Stimulated activated CD8-positive, alpha-beta memory T cell treated with anti-CD3 and anti-CD28 coated beads, Interleukin-7, amount 100 ng/mL, for 24 hours (primary cell): ENCODE results near the gene APBA2.

Experiments used
- DNase-seq: peaks from one replicate; pipeline ENCODE4 v3.0.0-alpha.2; 2020; ENCODE audit warnings: low read depth

APBA2 gene

GRCh38 chr15:28896951-28897350 lies 11.2 kb downstream of the APBA2 start:
- DNase-seq: no peak

DNA sequence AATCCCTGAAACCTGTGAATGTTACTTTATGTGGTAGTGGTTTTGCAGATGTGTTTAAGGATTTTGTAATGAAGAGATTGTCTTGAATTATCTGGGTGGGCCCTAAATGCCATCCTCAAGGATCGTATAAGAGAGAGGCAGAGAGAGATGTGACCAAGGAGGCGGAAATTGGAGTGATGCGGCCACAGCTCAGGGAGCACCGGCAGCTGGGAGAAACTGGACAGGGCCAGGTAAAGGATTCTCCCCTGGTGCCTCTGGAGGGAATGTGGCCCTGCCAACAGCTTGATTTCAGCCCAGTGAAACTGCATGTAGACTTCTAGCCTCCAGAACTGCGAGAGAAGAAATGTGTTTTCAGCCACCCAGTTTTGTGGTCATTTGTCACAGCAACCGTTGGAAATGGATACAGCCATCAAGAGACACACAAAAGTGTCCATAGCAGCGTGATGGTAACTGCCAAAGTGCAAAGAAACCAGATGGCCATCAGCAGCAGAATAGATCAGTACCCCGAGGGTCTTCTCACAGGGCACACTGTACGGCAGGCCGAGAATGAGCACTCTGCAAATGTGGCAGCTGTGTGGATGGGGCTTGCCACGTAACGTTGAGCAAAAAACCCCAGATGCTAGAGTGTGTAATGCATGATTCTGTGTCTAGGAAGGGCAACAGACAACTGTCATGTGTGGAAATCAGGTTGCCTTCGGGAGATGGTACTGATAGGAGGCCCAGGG lies 12.2 kb downstream of the APBA2 start:
- DNase-seq: no peak

GRCh38 chr15:28899061-28899738 lies 13.4 kb downstream of the APBA2 start:
- no peak for DNase-seq

- DNase-seq: no peak
Measured at GRCh38 chr15:28900041-28900891, 14.5 kb downstream of the APBA2 start.

GRCh38 chr15:28900892-28901586 lies 15.3 kb downstream of the APBA2 start:
- DNase-seq: no peak

DNA sequence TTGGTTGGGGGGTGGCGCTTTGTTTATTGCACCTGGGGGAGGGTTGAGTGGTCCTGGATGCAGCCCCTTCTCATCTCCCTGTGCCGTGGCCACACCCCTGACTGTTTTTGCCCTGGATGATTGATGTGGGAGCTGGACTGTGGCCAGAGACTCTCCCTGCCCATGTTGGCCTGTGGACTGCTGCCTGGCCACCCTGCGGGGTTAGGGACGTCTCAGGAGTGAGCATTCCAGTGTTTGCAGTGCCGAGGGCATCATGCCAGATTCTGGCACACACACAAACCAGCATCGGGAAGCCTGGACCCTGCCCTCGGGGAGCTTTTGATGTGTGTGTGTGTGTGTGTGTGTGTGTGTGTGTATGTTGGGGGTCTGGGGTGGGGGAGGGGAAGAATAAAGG lies 15.8 kb downstream of the APBA2 start:
- DNase-seq: no peak

GRCh38 chr15:28901987-28902745 lies 16.4 kb downstream of the APBA2 start:
- DNase-seq: no peak

DNA sequence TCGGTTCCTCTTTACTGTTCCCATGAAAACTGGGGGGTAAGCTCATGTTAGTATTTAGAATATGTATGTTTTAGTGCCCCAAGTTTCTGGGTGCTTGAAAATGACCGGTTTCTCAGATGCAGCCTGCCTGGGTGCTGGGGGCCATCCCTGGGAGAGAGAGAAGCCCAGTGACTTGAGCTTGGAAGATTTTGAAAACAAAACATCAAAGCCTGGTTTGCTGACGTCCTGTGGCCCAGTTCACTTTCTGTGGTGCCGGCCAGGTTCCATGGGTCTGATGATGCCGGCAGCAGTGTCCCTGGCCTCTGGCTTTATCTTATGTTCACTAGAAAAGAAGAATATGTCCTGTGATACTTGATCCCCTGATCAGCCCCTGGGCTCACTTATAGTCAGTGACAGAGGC lies 17.1 kb downstream of the APBA2 start:
- no peak for DNase-seq

DNA sequence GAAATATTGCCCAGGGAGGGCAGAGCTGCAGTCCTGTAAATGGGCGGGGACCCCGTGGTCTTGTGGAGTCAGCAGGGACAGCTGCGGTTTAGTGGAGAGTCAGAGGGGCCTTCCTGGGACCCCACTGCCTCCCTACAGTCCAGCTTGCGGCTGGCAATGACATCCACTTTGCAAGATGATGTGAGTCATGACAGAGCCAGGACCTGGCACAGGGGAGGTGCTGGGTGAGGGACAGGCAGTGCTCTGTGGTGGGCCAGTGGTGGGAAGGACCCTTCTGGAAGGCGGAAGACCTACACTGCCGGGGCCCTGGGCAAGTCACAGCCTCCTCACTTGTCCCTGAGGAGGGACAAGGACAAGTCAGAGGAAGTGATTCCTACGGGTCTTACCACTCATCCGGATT lies 17.8 kb downstream of the APBA2 start:
- DNase-seq: no peak

DNA sequence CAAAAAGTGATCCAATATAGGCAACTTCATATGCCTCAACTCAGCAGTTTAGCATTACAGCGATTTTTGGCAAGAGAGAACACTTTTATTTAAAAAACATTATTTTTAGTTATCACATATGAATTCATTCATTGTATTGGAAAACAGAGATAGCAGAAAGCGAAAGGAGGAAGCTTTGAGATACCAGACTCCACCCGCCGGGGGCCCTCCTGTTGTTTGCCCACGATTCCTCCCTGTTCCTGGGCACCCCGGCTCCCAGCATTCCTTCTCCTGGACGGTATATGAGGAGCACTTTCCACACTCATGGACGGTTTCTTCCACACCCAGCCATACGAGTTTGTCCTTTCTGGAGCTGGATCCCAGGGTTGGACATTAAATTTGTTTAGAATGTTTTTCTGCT lies 18.2 kb downstream of the APBA2 start:
- no peak for DNase-seq

DNA sequence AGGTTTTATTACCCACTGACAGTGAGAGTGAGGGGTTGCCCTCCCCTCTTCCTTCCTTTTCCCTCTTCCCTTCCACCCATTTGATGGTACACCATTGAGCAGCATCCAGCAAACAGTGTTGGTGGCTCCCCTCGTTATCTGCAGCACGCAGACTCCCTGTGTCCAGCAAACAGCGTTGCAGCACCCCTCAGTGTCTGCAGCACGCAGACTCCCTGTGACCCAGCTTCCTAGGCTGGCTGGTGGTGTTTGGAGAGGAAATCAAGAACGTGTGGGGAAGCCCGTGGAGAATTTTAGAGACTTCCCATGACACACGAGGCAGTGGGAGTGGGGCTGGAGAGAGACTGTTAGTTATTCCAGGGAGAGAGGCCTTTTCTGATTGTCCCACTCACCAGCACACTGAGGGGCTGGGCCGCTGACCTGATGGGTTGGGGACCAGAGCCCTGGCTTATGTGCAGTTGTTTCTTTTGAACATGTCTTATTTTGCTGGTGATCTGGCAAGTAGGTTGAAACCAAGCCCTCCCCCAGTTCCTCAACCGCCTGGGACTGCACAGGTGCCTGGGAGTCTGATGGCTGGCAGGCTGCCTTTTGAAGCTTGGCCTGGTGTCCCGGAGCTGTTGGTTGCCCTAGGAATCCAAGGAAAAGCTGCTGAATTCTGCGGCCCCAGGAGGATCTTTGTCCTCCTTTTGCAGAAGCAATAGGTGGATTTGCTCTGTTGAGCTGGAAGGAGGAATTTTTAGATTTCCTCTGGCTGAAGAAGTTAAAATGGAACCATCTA lies 19.0 kb downstream of the APBA2 start:
- no peak for DNase-seq

DNA sequence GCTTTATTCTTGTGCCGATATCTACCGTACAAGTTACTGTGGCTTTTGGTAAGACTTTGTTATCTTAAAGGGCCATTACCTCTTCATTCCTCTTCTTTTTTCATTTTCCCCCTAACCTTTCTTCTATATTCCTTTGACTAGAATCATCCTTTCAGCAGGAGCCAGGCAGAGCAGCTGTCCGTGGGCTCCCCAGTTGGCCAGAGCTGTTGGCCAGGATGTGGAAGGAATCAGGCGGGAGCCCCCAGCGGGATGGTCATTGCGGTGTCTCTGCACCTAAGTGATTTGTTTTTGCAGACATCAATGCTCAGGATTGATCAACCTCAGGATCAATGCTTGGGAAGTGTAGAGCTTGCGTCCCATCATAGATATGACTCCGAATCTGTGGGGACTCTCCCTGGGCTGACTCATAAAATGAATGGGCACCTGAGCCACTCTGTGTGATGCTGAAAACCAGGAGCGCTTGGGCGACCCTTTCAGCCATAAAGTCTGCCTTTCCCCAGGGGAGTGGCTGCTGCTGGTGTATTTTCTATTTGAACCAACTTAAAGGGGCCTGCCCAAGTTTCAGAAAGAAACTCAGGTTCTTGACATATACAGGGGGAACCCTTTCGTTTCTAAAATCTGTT lies 21.7 kb downstream of the APBA2 start:
- DNase-seq: no peak

DNA sequence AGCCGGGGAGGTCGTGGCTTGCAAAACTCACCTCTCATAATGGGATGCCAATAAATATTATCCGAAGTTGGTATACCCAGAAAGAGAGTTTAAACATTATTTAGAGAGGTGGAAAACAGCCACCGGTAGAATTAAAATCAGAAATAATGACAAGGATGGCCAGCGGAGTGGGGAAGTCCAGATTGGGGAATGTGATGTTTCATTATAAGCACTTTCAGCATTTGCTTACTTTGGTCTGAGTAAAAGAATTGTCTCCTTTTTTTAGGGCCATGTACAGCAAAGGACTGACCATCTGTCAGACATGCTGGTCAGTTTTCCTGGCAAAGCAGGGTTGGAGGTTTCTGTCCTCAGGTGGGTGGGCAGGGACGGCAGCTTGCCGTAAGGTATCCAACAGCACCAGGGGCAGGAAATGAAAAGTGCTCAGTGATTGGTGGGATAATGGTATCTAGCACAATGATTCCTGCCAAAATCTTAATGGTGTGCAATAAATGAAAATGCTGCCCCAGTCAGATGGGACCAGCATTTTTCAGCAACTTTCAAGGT lies 24.3 kb downstream of the APBA2 start:
- no peak for DNase-seq

DNA sequence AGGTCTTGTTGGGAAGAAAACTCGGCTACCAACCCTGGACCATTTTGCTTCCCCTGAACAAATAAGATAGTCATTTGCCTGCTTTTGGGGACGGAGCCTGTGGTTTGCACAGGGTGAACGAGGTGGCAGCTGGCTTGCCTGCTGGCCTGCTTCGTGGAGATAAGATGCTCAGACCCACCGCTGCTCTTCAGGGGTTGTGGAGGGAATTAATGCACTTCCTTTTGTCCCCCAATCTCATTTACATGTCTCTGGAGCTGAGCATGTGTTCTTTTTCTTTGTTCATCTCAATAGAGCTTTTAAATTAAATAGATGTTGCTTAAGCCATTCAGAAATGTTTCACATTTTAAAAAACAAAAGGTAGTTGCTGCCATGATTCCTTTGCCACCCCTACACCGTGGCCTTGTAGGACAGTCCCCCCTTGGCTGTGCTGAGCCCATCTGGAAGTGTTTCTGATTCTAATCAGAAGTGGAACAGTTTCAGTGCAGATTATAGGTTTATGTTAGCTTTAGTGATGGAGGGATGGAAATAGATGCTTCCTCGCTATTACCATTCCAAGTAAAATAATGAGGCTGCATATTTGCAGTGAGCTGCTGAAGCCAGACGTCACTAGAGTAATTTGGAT lies 25.6 kb downstream of the APBA2 start:
- DNase-seq: no peak

DNA sequence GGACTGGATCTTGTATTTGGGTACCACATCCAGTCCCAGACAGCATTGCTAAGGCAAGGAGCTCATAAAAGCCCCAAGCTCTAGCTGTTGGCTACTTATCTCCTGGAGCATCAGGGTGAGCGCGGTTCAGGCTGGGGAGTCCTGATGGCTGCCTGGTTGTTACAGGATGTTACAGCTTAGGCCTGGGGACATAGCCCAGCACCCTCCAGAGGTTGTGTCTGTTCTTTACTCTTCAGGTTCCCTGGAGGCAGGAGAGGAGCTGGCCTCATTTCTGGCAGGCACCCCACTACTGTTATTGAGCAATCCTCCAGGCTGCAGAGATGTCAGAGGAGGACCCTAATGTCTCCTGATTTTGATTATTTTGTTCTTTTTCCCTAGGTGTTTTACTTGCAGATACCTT lies 26.6 kb downstream of the APBA2 start:
- no peak for DNase-seq

DNA sequence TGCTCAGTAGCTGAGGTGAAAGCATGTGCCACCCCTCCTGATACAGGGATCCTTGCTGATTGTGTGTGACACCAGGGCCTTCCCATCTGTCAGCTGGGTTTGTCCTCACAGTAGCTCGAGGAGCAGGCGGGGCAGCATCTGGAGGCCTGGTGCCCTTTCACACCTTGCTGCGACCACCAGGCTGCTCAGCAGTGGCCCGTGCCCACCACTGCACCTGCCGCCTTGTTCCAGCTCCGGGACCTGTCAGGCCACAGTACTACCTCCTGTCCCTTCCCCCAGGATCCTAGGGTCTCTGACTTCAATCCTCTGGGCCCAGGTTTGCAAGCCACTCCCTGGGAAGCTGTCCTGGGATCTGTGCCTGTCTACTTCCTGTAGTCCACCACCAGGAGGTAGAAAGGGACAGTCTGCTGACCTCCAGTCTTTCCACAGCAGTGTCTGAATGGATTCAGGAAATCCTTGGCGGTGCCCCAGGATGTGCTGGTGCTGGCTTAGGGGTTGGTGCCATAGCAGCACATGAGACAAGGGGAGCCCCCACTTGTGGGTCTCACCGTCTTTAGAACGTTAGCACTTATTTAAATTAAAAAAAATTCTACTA lies 27.5 kb downstream of the APBA2 start:
- DNase-seq: no peak

GRCh38 chr15:28914046-28914445 lies 28.3 kb downstream of the APBA2 start:
- no peak for DNase-seq

DNA sequence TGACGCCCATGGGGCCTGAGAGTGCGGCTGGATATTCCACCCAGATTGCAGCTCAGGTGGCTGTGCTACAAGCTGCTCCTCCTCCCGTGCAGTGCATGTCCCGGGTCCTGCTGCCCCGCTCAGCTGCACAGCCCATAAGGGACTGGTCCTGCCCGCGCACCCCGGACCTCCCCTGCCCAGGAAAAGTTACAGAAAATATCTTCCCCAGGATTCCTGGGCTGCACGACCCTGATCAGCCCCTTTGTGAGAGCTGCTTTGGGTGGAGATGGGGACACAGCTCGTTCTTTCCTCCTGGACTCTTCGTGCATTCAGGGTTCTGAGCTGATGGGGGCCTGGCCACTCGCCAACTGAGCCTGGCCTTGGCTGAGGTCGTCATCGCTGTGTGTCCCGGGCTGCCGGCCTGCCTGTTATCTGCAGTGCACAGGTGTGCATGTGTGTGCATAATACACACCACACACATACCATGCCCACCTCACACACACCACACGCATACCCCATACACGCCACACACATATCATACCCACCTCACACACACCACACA lies 28.8 kb downstream of the APBA2 start:
- no peak for DNase-seq
